IgD-negative memory B cell (primary cell): Measurements from ENCODE around the gene CNTN5. TPM values are rescaled to one million over a fixed set of nuclear protein-coding genes. Genes with fewer than 3 reads are reported as not detected.

Experiments used
- H3K27ac Mint-ChIP-seq, 3 donors: one replicate each; pipeline ENCODE4 v1.8.0; 2020 to 2022; ENCODE audit warnings: mild to moderate bottlenecking in 3 of 3, mixed read lengths in 3 of 3, moderate library complexity in 1 of 3
- H3K27me3 Mint-ChIP-seq: one replicate; pipeline ENCODE4 v1.8.0; 2021; ENCODE audit warnings: mixed read lengths
- H3K36me3 Mint-ChIP-seq: one replicate; pipeline ENCODE4 v1.8.0; 2020; ENCODE audit warnings: mild to moderate bottlenecking, mixed read lengths
- H3K4me1 Mint-ChIP-seq, 3 donors: one replicate each; pipeline ENCODE4 v1.8.0; 2020 to 2022; ENCODE audit warnings: mixed read lengths in 3 of 3, mild to moderate bottlenecking in 1 of 3
- H3K4me3 Mint-ChIP-seq, 4 donors: one replicate each; pipeline ENCODE4 v1.8.0; 2020 to 2022; ENCODE audit warnings: mild to moderate bottlenecking in 4 of 4, mixed read lengths in 4 of 4, moderate library complexity in 3 of 4
- H3K9me3 Mint-ChIP-seq, 3 donors: one replicate each; pipeline ENCODE4 v1.8.0; 2020 to 2021; ENCODE audit warnings: mixed read lengths in 3 of 3, mild to moderate bottlenecking in 1 of 3
- polyA plus RNA-seq: library from polyadenylated mRNA; unstranded; fragments of 300-500 nt; fragmentation: Illumina TruSeq; gene quantifications from one replicate; pipeline ENCODE4 v1.2.3, GENCODE V29; 2021

CNTN5 gene
- not detected for polyA plus RNA-seq

DNA sequence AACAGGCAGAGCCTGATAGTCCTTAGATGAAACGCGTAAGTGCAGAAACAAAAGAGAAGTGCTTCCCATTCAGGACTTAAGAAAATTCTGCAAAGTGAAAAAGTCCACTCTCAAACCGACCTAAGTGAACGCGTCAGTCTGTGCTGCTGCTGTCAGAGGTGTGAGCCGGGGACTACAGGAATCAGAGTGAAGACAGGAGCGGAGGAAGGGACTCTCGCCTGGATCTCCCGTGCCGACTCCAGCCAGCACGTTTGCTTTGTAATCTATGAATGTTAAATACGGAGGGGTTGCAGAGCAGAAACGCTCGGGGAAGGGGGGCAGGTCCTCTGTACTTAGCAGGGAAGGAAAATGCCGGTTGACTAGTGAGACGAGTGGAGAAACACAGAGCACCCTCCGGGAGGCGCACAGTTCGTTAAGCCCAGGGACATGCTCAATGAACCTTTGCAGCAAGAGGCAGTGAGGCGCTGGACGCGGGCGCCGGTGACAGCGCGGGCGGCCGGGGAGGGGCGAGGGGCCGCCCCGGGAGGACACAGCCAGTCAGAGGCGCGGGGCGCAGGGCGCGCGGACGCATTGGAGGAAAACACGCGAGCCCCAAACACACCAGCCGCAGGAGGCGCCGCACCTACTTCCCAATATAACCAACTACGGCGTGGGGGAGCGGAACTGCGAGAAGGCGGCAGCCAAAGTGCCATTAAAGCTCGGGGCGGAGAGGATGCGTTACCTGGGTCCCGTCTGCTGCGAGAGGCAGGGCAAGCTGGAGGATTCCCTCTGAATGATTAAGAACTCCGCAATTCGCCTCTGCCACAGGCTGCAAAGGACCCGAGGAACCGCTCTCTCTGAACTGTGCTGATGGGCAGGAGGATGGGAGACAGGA is at the start of gene CNTN5:
TSS of gene CNTN5 (plus strand) at position 598 of the 874 bp plus-strand sequence.
- peaks cover 0 to 5% (median 5%) of the 10 kb centered on the region in 3 donors for H3K4me1 Mint-ChIP-seq
- H3K36me3 Mint-ChIP-seq, result no peaks in the 10 kb centered on the region
- H3K27me3 Mint-ChIP-seq, result peaks cover 13% of the 10 kb centered on the region
- peak within 1 kb of the TSS in 1 of 4 donors; percentile 52 for H3K4me3 Mint-ChIP-seq
- H3K9me3 Mint-ChIP-seq, result no peaks in the 10 kb centered on the region
- no peak within 1 kb of the TSS for H3K27ac Mint-ChIP-seq

DNA sequence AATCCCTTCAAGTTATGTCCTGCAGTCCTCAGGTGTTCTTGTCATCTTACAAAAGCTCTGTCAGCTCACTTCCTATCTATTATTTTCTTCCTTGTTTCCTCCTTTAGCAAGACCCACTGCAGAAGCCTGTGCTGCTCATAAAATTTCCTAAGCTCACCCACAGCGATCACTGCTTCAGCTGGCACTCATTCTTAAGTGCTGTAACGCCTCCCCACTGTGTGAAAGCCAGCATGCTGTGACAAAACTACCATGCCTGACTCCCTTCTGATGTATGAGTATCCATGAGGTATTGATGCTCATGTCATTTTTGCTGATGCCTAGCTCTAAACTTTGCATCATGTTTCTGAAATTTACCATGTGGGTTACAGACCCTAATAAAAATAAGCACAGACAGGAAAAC is 41.5 kb upstream of the CNTN5 start:
- peaks cover 3 to 11% (median 5%) of the 10 kb centered on the region in 3 donors for H3K9me3 Mint-ChIP-seq
- no peaks in the 10 kb centered on the region for H3K27me3 Mint-ChIP-seq
- H3K4me3 Mint-ChIP-seq, result no peak overlapping the region
- H3K36me3 Mint-ChIP-seq, result peaks cover 1% of the 10 kb centered on the region
- H3K27ac Mint-ChIP-seq, result no peak overlapping the region
- no peaks in the 10 kb centered on the region for H3K4me1 Mint-ChIP-seq

DNA sequence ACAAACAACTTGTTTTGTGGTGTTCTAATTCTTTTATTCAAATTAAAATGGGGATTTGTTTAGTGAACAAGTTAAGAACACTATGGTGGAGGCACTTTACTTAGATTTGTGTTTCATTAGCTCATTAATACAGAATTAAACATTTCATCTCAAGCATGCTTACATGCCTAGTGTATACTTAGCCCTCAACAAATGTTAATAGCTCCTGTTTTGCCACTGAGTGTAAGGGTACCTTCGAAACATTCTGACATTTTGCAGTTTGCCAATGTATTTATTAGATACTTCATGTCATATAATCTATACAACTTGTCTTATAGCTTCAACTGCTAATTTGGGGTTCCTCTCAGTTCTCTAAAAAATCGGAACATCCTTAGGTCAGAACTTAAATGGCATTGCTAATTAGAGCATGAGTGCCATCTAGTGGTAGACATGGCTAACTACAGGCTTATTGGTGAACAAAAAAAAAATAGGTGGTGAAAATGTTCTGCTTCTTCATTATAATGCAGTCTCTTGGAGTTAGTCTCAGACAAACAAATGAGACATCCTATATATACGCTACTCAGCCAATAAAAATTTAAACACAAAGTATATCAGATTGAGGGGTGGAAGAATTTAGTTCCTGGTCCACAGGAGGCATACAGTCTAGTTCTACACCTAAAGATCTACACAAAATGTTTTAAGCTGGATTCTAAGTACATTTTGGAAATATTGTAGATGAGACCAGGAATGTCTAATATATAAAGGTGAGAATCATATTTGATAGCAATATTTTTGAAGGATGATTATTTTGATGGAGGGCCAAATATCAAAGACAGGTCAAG is 4.9 kb upstream of the CNTN5 start:
- Mint-ChIP-seq H3K27ac (no peak overlapping the region), H3K4me1 (peaks cover 0 to 5% (median 4%) of the 10 kb centered on the region in 3 donors), H3K36me3 (no peaks in the 10 kb centered on the region), H3K4me3 (no peak overlapping the region), H3K27me3 (peaks cover 10% of the 10 kb centered on the region), H3K9me3 (peaks cover 0 to 1% (median 0%) of the 10 kb centered on the region in 3 donors)

DNA sequence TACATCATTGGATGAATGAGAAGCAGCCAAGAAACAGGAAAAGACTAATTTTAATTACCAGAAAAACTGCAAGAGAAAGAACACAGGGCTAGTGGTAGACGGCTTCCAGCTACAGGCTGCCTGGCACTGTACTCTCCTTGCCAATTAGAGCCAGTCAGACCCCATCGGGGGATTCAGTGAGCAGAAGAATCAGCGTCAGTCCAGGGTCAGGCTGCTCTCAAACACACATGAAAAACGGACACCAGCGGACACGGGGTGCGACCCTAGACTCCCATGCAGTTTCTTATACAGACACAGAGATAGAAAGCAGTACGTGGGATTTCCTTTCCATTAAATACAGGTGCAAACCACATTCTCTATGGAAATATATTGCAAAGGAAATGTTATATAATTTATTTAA is 1.1 kb upstream of the CNTN5 start:
- Mint-ChIP-seq H3K4me1 (peaks cover 0 to 5% (median 5%) of the 10 kb centered on the region in 3 donors), H3K9me3 (no peaks in the 10 kb centered on the region), H3K4me3 (no peak overlapping the region), H3K27me3 (peaks cover 13% of the 10 kb centered on the region), H3K36me3 (no peaks in the 10 kb centered on the region), H3K27ac (no peak overlapping the region)

GRCh38 chr11:99037057-99037456 is 16.3 kb downstream of the CNTN5 start:
- Mint-ChIP-seq H3K4me3 (no peak overlapping the region), H3K36me3 (no peaks in the 10 kb centered on the region), H3K4me1 (no peaks in the 10 kb centered on the region), H3K27me3 (no peaks in the 10 kb centered on the region), H3K27ac (no peak overlapping the region), H3K9me3 (peaks cover 0 to 4% (median 1%) of the 10 kb centered on the region in 3 donors)

GRCh38 chr11:99063331-99063730 is 42.6 kb downstream of the CNTN5 start:
- no peak overlapping the region for H3K27ac Mint-ChIP-seq
- H3K27me3 Mint-ChIP-seq, result no peaks in the 10 kb centered on the region
- peaks cover 0 to 13% (median 0%) of the 10 kb centered on the region in 3 donors for H3K9me3 Mint-ChIP-seq
- H3K36me3 Mint-ChIP-seq, result no peaks in the 10 kb centered on the region
- H3K4me1 Mint-ChIP-seq, result no peaks in the 10 kb centered on the region
- H3K4me3 Mint-ChIP-seq, result no peak overlapping the region

- Mint-ChIP-seq H3K4me3 (no peak overlapping the region), H3K9me3 (peaks cover 0 to 16% (median 0%) of the 10 kb centered on the region in 3 donors), H3K27me3 (no peaks in the 10 kb centered on the region), H3K4me1 (peaks cover 0 to 2% (median 0%) of the 10 kb centered on the region in 3 donors), H3K36me3 (no peaks in the 10 kb centered on the region), H3K27ac (no peak overlapping the region)
Measured at GRCh38 chr11:99065121-99065520, 44.4 kb downstream of the CNTN5 start.

DNA sequence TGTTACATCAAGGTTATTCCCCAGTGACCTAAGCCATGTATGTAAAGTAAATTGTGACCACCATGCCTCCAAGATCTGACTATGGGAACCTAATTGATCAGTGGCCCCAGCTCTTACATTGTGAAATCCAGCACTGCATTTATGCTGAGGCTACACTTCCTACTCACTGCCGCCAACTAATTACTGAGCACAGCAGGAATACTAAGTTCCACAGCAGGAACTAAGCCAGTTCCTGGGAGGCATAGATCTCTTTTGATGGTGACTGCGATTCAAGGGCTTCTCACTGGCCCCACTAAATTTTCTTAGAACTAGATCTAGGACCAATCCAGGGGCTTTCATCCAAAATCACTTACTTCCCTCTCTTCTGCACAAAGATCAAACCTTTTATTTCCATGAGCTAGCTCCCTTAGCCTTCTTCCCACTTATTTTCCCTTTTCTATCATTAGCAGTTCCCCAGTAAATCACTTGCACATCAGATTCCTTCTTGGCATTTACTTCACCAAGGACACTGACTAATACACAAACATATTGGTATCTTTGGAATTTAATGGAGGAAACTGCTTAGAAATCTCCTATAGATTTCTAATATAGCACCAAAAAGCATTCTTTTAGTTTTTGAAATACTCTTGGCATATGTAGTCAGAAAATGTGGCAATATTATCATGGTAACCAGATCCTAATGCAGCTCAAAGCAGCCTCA is 46.0 kb downstream of the CNTN5 start:
- H3K27me3 Mint-ChIP-seq, result no peaks in the 10 kb centered on the region
- no peak overlapping the region for H3K27ac Mint-ChIP-seq
- H3K36me3 Mint-ChIP-seq, result no peaks in the 10 kb centered on the region
- peaks cover 0 to 7% (median 0%) of the 10 kb centered on the region in 3 donors for H3K9me3 Mint-ChIP-seq
- H3K4me3 Mint-ChIP-seq, result no peak overlapping the region
- H3K4me1 Mint-ChIP-seq, result peaks cover 0 to 3% (median 0%) of the 10 kb centered on the region in 3 donors

GRCh38 chr11:99068832-99069231 is 48.1 kb downstream of the CNTN5 start:
- peaks cover 0 to 7% (median 0%) of the 10 kb centered on the region in 3 donors for H3K9me3 Mint-ChIP-seq
- H3K4me3 Mint-ChIP-seq, result no peak overlapping the region
- H3K27ac Mint-ChIP-seq, result no peak overlapping the region
- peaks cover 0 to 3% (median 0%) of the 10 kb centered on the region in 3 donors for H3K4me1 Mint-ChIP-seq
- H3K27me3 Mint-ChIP-seq, result no peaks in the 10 kb centered on the region
- no peaks in the 10 kb centered on the region for H3K36me3 Mint-ChIP-seq

DNA sequence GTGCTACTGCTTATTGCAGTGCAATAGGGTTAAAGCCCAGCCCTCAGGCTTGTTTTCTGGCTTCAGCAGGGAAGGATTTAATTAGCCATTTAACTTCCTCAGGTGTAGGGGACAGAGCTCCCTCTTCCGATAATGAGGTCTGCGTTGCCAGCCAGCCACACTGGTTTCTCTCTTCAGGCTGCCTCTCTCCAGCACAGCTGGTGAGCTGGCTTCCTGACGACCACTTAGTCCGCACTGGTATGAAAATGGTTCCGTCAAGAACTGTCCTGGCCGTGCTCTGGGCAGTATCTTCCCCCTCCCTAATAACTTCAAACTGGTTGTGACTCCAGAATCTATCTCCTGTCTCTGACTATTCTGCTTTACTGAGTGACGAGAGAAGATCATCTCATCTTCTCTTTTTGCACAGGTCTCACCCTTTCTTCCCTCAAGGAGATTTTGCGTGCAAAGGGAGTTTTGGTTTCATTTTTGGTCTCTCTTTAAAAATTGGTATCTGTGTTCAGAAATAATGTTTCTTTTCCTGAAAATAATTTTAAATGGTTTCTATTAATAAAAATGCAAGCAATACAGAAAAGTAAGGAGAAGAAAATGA is 49.2 kb downstream of the CNTN5 start:
- Mint-ChIP-seq H3K9me3 (peaks cover 0 to 7% (median 0%) of the 10 kb centered on the region in 3 donors), H3K36me3 (no peaks in the 10 kb centered on the region), H3K27ac (no peak overlapping the region), H3K4me3 (peak overlapping the region in 2 of 4 donors; percentile 12 to 61), H3K27me3 (no peaks in the 10 kb centered on the region), H3K4me1 (peaks cover 0 to 3% (median 0%) of the 10 kb centered on the region in 3 donors)

- H3K27ac Mint-ChIP-seq, result no peak overlapping the region
- H3K27me3 Mint-ChIP-seq, result no peaks in the 10 kb centered on the region
- H3K4me3 Mint-ChIP-seq, result no peak overlapping the region
- H3K9me3 Mint-ChIP-seq, result peaks cover 0 to 4% (median 4%) of the 10 kb centered on the region in 3 donors
- H3K36me3 Mint-ChIP-seq, result no peaks in the 10 kb centered on the region
- no peaks in the 10 kb centered on the region for H3K4me1 Mint-ChIP-seq
Measured at GRCh38 chr11:99079576-99079975, 58.8 kb downstream of the CNTN5 start.

DNA sequence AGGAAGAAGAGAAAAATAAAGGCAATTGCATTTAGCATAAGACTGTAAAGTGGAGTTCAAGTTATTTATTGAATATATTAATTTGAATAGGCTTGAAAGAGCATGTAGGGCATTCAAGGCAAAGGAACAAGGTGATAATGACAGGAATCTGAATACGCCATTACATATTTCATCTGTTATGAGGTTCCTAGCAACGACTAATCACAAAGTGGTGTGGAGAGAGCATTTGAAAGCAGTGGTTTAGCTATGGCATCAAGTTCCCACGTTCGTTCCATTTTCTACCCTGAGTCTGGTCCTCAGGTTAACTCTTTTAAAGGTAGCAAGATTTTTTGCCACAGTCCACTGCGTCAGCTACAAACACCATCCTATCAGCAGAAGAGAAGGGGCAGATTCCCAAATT is 59.4 kb downstream of the CNTN5 start:
- Mint-ChIP-seq H3K36me3 (no peaks in the 10 kb centered on the region), H3K27me3 (no peaks in the 10 kb centered on the region), H3K27ac (no peak overlapping the region), H3K9me3 (peaks cover 0 to 4% (median 4%) of the 10 kb centered on the region in 3 donors), H3K4me3 (no peak overlapping the region), H3K4me1 (no peaks in the 10 kb centered on the region)

- H3K9me3 Mint-ChIP-seq, result peaks cover 4 to 6% (median 5%) of the 10 kb centered on the region in 3 donors
- H3K27me3 Mint-ChIP-seq, result no peaks in the 10 kb centered on the region
- H3K27ac Mint-ChIP-seq, result no peak overlapping the region
- no peaks in the 10 kb centered on the region for H3K36me3 Mint-ChIP-seq
- no peak overlapping the region for H3K4me3 Mint-ChIP-seq
- H3K4me1 Mint-ChIP-seq, result no peaks in the 10 kb centered on the region
Measured at GRCh38 chr11:99098258-99098657, 77.5 kb downstream of the CNTN5 start.

DNA sequence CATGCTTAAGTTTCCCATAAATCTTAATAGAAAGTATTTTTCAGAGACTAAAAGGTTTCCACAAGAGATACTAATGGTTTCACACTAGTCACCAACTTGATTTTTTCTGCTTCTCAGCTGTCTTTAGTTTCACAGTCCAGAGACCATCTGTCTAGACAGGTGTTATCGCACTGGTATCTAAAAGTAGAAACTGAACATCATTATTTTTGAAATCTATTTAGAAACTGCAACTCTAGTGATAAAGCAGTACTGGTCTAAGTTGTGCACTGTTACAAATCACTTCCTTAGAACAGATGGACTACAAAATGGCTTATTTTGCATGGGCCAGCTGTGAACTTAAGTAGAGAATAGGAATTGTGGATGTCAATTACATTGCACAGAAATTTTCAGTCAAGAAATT is 78.0 kb downstream of the CNTN5 start:
- no peak overlapping the region for H3K4me3 Mint-ChIP-seq
- no peaks in the 10 kb centered on the region for H3K4me1 Mint-ChIP-seq
- H3K27me3 Mint-ChIP-seq, result no peaks in the 10 kb centered on the region
- H3K36me3 Mint-ChIP-seq, result no peaks in the 10 kb centered on the region
- H3K9me3 Mint-ChIP-seq, result peaks cover 4 to 6% (median 5%) of the 10 kb centered on the region in 3 donors
- H3K27ac Mint-ChIP-seq, result no peak overlapping the region
